Liver (tissue), 3 donors: ENCODE measurements around the gene PIEZO2.

Source experiments
- ATF3 ChIP-seq: IDR thresholded peaks from 2 replicates; pipeline ENCODE4 v1.6.1; 2016; ENCODE audit warnings: antibody characterized with exemption
- CTCF ChIP-seq: fragments of 150-350 bp; IDR thresholded peaks from 2 replicates; pipeline ENCODE4 v1.5.1; 2017; ENCODE audit warnings: improper control_type of control experiment, low read depth, low read length; ENCODE audit not compliant: missing input control
- GABPA ChIP-seq, 2 donors: IDR thresholded peaks in 1 of 2; conservative IDR thresholded peaks in 1 of 2; 2 replicates each; pipeline ENCODE4 v1.6.1; 2016; ENCODE audit warnings: antibody characterized with exemption in 2 of 2, mild to moderate bottlenecking in 1 of 2, moderate library complexity in 1 of 2
- TAF1 ChIP-seq: conservative IDR thresholded peaks from 2 replicates; pipeline ENCODE4 v1.6.1; 2016; ENCODE audit warnings: antibody characterized with exemption, mild to moderate bottlenecking
- donor health status: healthy.
- donor health status: healthy.

- TF ChIP-seq ATF3 (no peak), TAF1 (no peak), CTCF (no peak), GABPA (IDR thresholded peaks at IDR 0.05 in 1 of 2, conservative IDR thresholded peaks at IDR 0.05 in 1 of 2) (no peak)
Measured at GRCh38 chr18:10686308-10686707, 463.1 kb downstream of the PIEZO2 start.
